Mucosa of rectum (tissue), 2 donors: Measurements from ENCODE around the gene ATP6V0E2.
"Not testable (repeated sequence)": the region's sequence is repeated elsewhere in the genome, so short reads cannot be mapped to it uniquely, and the experiment has no call there.

Source experiments
- H3K27ac ChIP-seq, 2 donors: one replicate each; pipeline ENCODE4 v1.7.0; 2013; ENCODE audit warnings: inconsistent platforms in 2 of 2, low read depth in 2 of 2, low read length in 2 of 2
- H3K27me3 ChIP-seq, 2 donors: one replicate each; pipeline ENCODE4 v1.7.0; 2013; ENCODE audit warnings: low read length in 2 of 2; ENCODE audit not compliant: control insufficient read depth in 2 of 2, insufficient read depth in 2 of 2
- H3K36me3 ChIP-seq, 2 donors: one replicate each; pipeline ENCODE4 v1.7.0; 2013; ENCODE audit warnings: low read length in 2 of 2; ENCODE audit not compliant: control insufficient read depth in 2 of 2, insufficient read depth in 2 of 2
- H3K4me1 ChIP-seq, 2 donors: one replicate each; pipeline ENCODE4 v1.7.0; 2013; ENCODE audit warnings: low read length in 2 of 2, mild to moderate bottlenecking in 1 of 2; ENCODE audit not compliant: control insufficient read depth in 2 of 2, insufficient read depth in 2 of 2
- H3K4me3 ChIP-seq, 2 donors: one replicate each; pipeline ENCODE4 v1.7.0; 2013; ENCODE audit warnings: low read length in 2 of 2
- H3K9ac ChIP-seq, 2 donors: one replicate each; pipeline ENCODE4 v1.7.0; 2013; ENCODE audit warnings: low read length in 2 of 2, low read depth in 1 of 2, mild to moderate bottlenecking in 1 of 2
- H3K9me3 ChIP-seq, 2 donors: one replicate each; pipeline ENCODE4 v1.7.0; 2013; ENCODE audit warnings: low read length in 2 of 2; ENCODE audit not compliant: control insufficient read depth in 2 of 2
- donor health status: healthy.
- donor health status: Normal muscosa, but diverticular disease.

Gene ATP6V0E2

GRCh38 chr7:149884541-149884940 is 10.8 kb downstream of the ATP6V0E2 start:
- Histone ChIP-seq H3K27me3 (no peaks in the 10 kb centered on the region), H3K9me3 (no peaks in the 10 kb centered on the region), H3K4me3 (no peak overlapping the region), H3K9ac (no peak overlapping the region), H3K4me1 (peaks cover 0 to 9% of the 10 kb centered on the region in 2 donors), H3K27ac (no peak overlapping the region), H3K36me3 (no peaks in the 10 kb centered on the region)

GRCh38 chr7:149885191-149886017 is 11.6 kb downstream of the ATP6V0E2 start:
- Histone ChIP-seq H3K27ac (no peak overlapping the region), H3K4me1 (peaks cover 0 to 9% of the 10 kb centered on the region in 2 donors), H3K27me3 (no peaks in the 10 kb centered on the region), H3K4me3 (no peak overlapping the region), H3K36me3 (no peaks in the 10 kb centered on the region), H3K9ac (no peak overlapping the region), H3K9me3 (no peaks in the 10 kb centered on the region)

- no peak overlapping the region for H3K9ac ChIP-seq
- H3K27ac ChIP-seq, result no peak overlapping the region
- peaks cover 0 to 9% of the 10 kb centered on the region in 2 donors for H3K4me1 ChIP-seq
- no peaks in the 10 kb centered on the region for H3K27me3 ChIP-seq
- no peak overlapping the region for H3K4me3 ChIP-seq
- no peaks in the 10 kb centered on the region for H3K36me3 ChIP-seq
- H3K9me3 ChIP-seq, result no peaks in the 10 kb centered on the region
Observed at GRCh38 chr7:149886018-149886415, 12.2 kb downstream of the ATP6V0E2 start.

- Histone ChIP-seq H3K9me3 (no peaks in the 10 kb centered on the region), H3K4me3 (no peak overlapping the region), H3K27ac (no peak overlapping the region), H3K27me3 (no peaks in the 10 kb centered on the region), H3K4me1 (peaks cover 0 to 9% of the 10 kb centered on the region in 2 donors), H3K9ac (no peak overlapping the region), H3K36me3 (no peaks in the 10 kb centered on the region)
Observed at GRCh38 chr7:149887311-149887710, 13.5 kb downstream of the ATP6V0E2 start.

GRCh38 chr7:149890715-149891114 is 16.9 kb downstream of the ATP6V0E2 start:
- H3K36me3 ChIP-seq, result not testable (repeated sequence)

GRCh38 chr7:149894957-149895356 is 21.2 kb downstream of the ATP6V0E2 start:
- not testable (repeated sequence) for H3K9me3 ChIP-seq, H3K36me3 ChIP-seq, H3K27me3 ChIP-seq

More at GRCh38 chr7:149890715-149891114, 16.9 kb downstream of the ATP6V0E2 start:
- not testable (repeated sequence) for H3K27ac ChIP-seq, H3K4me1 ChIP-seq, H3K4me3 ChIP-seq, H3K27me3 ChIP-seq, H3K9me3 ChIP-seq, H3K9ac ChIP-seq

GRCh38 chr7:149907776-149908376 is 34.1 kb downstream of the ATP6V0E2 start:
- H3K9me3 ChIP-seq, H3K4me3 ChIP-seq, H3K27me3 ChIP-seq, H3K27ac ChIP-seq, H3K36me3 ChIP-seq, H3K9ac ChIP-seq, H3K4me1 ChIP-seq: not testable (repeated sequence)

More at GRCh38 chr7:149894957-149895356, 21.2 kb downstream of the ATP6V0E2 start:
- not testable (repeated sequence) for H3K4me1 ChIP-seq, H3K27ac ChIP-seq, H3K4me3 ChIP-seq, H3K9ac ChIP-seq

GRCh38 chr7:149910219-149910618 is 36.5 kb downstream of the ATP6V0E2 start:
- not testable (repeated sequence) for H3K9ac ChIP-seq, H3K36me3 ChIP-seq, H3K4me3 ChIP-seq, H3K27ac ChIP-seq, H3K27me3 ChIP-seq, H3K9me3 ChIP-seq, H3K4me1 ChIP-seq

GRCh38 chr7:149912126-149912525 is 38.4 kb downstream of the ATP6V0E2 start:
- H3K4me1 ChIP-seq, H3K4me3 ChIP-seq, H3K27me3 ChIP-seq, H3K36me3 ChIP-seq, H3K9ac ChIP-seq, H3K9me3 ChIP-seq, H3K27ac ChIP-seq: not testable (repeated sequence)

GRCh38 chr7:149926414-149926813 is 52.6 kb downstream of the ATP6V0E2 start:
- not testable (repeated sequence) for H3K9ac ChIP-seq, H3K4me3 ChIP-seq, H3K27me3 ChIP-seq, H3K9me3 ChIP-seq, H3K4me1 ChIP-seq, H3K27ac ChIP-seq, H3K36me3 ChIP-seq
